Measurements from ENCODE around the gene PLD3.

The PLD3 gene

DNA sequence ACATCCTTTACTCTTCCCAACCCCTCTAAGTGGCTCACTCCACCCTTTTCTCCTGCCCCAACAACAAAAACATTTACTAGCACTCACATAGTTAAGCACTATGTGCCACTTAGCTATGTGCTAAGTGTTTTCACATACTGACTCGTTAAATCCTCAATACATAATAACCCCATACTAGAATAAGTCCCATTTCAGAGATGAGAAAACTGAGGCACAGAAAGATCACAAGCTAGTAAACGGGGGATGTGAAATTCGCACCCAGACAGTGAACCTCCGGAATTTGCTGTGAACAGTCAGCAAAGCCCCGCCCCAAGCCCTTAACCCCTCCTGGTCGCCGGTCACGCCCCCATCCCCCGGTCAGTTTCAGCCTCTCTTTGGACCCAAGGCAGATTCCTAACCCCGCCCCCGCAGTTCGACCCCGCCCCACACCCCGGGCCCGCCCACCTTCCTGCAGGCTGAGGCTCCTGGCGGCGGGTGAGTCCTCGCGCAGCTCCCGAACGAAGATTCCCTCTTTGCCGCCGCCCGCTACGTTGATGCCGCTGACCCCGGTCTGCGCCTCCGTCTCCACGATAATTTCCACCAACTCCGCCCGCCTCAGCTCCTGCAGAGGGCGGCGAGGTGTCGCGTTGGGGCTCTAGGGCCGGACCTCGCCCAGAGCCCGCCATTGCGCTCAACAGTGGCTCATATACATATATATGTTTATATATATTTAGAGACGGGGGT, 54.9 kb downstream of the PLD3 start:
- TF ChIP-seq YY1 (IDR thresholded peaks at IDR 0.05; ENCODE audit: low read depth) (peak; percentile 57; the same call in 1 of the 2 replicates), FOXM1 (IDR thresholded peaks at IDR 0.05; ENCODE audit: borderline replicate concordance, low read depth) (no peak), TEAD4 (IDR thresholded peaks at IDR 0.05) (no peak), EP300 (IDR thresholded peaks at IDR 0.05; ENCODE audit: borderline replicate concordance) (no peak), TAF1 (IDR thresholded peaks at IDR 0.05; ENCODE audit: low read depth) (no peak), EGR1 (IDR thresholded peaks at IDR 0.05) (no peak), RAD21 (IDR thresholded peaks at IDR 0.05; ENCODE audit: low read depth) (no peak), CEBPB (IDR thresholded peaks at IDR 0.05) (no peak), ZBTB7A (IDR thresholded peaks at IDR 0.05; ENCODE audit: low read depth) (0 out of 2 replicates have a peak, but pooled peaks have one; percentile 66), CREB1 (IDR thresholded peaks at IDR 0.05; ENCODE audit: low read depth) (no peak), TCF12 (IDR thresholded peaks at IDR 0.05; ENCODE audit: low read depth) (no peak)
- TF ChIP-seq, protein P1, sequence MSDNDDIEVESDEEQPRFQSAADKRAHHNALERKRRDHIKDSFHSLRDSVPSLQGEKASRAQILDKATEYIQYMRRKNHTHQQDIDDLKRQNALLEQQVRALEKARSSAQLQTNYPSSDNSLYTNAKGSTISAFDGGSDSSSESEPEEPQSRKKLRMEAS (IDR thresholded peaks at IDR 0.05) = peak; percentile 29
- TF ChIP-seq, protein P2, sequence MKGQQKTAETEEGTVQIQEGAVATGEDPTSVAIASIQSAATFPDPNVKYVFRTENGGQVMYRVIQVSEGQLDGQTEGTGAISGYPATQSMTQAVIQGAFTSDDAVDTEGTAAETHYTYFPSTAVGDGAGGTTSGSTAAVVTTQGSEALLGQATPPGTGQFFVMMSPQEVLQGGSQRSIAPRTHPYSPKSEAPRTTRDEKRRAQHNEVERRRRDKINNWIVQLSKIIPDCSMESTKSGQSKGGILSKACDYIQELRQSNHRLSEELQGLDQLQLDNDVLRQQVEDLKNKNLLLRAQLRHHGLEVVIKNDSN (IDR thresholded peaks at IDR 0.05) = no peak

DNA sequence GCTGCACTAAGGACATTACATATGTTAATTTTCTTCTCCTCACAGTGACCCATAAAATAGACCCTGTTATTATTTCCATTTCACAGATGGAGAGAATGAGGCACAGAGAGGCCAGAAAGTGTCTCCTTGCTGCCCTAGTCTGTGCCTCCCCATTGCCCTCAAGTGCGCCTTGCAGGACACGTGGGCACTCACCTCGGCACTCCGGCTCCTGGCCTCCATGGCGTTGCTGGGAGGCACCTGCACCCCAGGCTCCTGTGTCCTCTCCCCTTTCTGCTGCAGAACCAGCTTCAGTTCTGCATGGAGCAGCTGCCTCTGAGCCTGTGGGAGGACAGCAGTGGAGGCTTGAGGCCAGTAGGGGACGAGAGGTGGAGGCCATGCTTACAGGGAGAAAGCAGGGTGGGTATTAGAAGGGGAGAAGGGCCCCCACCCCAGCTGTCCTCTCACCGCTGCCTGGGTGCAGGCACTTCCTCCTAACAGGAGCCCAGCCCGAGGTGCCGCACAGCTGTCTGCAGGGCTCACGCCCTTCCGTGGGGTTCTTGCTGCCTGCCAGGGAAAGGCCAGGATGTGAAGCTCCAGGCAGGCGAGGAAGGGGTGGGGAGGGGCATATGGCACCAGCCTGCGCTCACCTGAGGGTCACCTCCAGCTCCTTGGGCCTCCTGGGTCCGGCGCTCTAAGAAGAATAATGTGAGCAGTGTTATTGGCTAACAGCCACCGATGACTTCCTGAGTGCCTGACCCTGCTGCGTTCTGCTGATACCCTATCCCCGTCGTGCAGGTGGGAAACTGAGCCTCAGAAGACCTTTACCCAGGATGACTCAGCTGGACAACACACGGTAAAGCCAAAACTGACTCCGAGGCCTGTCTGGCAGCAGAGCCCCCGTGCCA, 59.5 kb downstream of the PLD3 start:
- TF ChIP-seq NFIC (IDR thresholded peaks at IDR 0.05) (no peak), ZBTB7A (IDR thresholded peaks at IDR 0.05; ENCODE audit: low read depth) (no peak), CREB1 (IDR thresholded peaks at IDR 0.05; ENCODE audit: low read depth) (no peak), CEBPB (IDR thresholded peaks at IDR 0.05) (no peak), YY1 (IDR thresholded peaks at IDR 0.05; ENCODE audit: low read depth) (no peak), TEAD4 (IDR thresholded peaks at IDR 0.05) (no peak), FOXM1 (IDR thresholded peaks at IDR 0.05; ENCODE audit: borderline replicate concordance, low read depth) (no peak), TCF12 (IDR thresholded peaks at IDR 0.05; ENCODE audit: low read depth) (no peak), EP300 (IDR thresholded peaks at IDR 0.05; ENCODE audit: borderline replicate concordance) (no peak), EGR1 (IDR thresholded peaks at IDR 0.05) (no peak), RAD21 (IDR thresholded peaks at IDR 0.05; ENCODE audit: low read depth) (no peak), TAF1 (IDR thresholded peaks at IDR 0.05; ENCODE audit: low read depth) (no peak)
- TF ChIP-seq, protein P1 (IDR thresholded peaks at IDR 0.05) = no peak
- TF ChIP-seq, protein P3, sequence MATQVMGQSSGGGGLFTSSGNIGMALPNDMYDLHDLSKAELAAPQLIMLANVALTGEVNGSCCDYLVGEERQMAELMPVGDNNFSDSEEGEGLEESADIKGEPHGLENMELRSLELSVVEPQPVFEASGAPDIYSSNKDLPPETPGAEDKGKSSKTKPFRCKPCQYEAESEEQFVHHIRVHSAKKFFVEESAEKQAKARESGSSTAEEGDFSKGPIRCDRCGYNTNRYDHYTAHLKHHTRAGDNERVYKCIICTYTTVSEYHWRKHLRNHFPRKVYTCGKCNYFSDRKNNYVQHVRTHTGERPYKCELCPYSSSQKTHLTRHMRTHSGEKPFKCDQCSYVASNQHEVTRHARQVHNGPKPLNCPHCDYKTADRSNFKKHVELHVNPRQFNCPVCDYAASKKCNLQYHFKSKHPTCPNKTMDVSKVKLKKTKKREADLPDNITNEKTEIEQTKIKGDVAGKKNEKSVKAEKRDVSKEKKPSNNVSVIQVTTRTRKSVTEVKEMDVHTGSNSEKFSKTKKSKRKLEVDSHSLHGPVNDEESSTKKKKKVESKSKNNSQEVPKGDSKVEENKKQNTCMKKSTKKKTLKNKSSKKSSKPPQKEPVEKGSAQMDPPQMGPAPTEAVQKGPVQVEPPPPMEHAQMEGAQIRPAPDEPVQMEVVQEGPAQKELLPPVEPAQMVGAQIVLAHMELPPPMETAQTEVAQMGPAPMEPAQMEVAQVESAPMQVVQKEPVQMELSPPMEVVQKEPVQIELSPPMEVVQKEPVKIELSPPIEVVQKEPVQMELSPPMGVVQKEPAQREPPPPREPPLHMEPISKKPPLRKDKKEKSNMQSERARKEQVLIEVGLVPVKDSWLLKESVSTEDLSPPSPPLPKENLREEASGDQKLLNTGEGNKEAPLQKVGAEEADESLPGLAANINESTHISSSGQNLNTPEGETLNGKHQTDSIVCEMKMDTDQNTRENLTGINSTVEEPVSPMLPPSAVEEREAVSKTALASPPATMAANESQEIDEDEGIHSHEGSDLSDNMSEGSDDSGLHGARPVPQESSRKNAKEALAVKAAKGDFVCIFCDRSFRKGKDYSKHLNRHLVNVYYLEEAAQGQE (IDR thresholded peaks at IDR 0.05; ENCODE audit: low read depth) = no peak
- TF ChIP-seq, protein P2 (IDR thresholded peaks at IDR 0.05) = no peak

DNA sequence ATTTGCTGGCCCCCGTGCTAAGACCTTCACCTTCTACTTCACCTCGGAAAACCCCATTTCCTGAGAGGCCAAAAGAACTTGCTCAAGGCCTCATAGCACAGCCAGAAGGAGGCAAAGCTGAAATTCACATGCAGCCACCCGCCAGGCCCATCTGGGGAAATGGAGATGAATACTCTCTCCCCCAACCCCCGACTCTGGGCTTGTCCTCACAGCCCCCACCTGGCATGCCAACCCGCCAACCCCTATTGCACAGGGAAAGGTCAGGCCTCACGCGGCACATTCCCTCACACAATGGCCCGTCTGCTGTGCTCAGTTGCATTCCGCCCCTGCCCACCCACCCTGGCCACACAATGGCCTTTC, 61.5 kb downstream of the PLD3 start:
- no peak for TF ChIP-seq FOXM1 (IDR thresholded peaks at IDR 0.05; ENCODE audit: borderline replicate concordance, low read depth)
- TF ChIP-seq, protein P2 (IDR thresholded peaks at IDR 0.05) = no peak
- no peak for TF ChIP-seq ZBTB7A (IDR thresholded peaks at IDR 0.05; ENCODE audit: low read depth)
- TF ChIP-seq TEAD4 (IDR thresholded peaks at IDR 0.05) = no peak
- TF ChIP-seq CREB1 (IDR thresholded peaks at IDR 0.05; ENCODE audit: low read depth) = no peak
- no peak for TF ChIP-seq RAD21 (IDR thresholded peaks at IDR 0.05; ENCODE audit: low read depth)
- no peak for TF ChIP-seq EGR1 (IDR thresholded peaks at IDR 0.05)
- TF ChIP-seq, protein P1 (IDR thresholded peaks at IDR 0.05) = no peak
- TF ChIP-seq YY1 (IDR thresholded peaks at IDR 0.05; ENCODE audit: low read depth) = no peak
- TF ChIP-seq NFIC (IDR thresholded peaks at IDR 0.05) = no peak
- no peak for TF ChIP-seq TAF1 (IDR thresholded peaks at IDR 0.05; ENCODE audit: low read depth)
- no peak for TF ChIP-seq CEBPB (IDR thresholded peaks at IDR 0.05)
- TF ChIP-seq, protein P3 (IDR thresholded peaks at IDR 0.05; ENCODE audit: low read depth) = no peak
- TF ChIP-seq TCF12 (IDR thresholded peaks at IDR 0.05; ENCODE audit: low read depth) = no peak
- TF ChIP-seq EP300 (IDR thresholded peaks at IDR 0.05; ENCODE audit: borderline replicate concordance) = no peak

Measured in Ishikawa (cell line).